ENCODE measurements around the gene TSSC4. TPM values are rescaled to one million over a fixed set of nuclear protein-coding genes. Genes with fewer than 3 reads are reported as not detected.

Gene TSSC4
- total and polyA plus RNA-seq, 2 of the 13 experiments (the other 11 are each of a cell fraction or from before 2014, with no cell fraction given) = 16.2 to 58.6 TPM

DNA sequence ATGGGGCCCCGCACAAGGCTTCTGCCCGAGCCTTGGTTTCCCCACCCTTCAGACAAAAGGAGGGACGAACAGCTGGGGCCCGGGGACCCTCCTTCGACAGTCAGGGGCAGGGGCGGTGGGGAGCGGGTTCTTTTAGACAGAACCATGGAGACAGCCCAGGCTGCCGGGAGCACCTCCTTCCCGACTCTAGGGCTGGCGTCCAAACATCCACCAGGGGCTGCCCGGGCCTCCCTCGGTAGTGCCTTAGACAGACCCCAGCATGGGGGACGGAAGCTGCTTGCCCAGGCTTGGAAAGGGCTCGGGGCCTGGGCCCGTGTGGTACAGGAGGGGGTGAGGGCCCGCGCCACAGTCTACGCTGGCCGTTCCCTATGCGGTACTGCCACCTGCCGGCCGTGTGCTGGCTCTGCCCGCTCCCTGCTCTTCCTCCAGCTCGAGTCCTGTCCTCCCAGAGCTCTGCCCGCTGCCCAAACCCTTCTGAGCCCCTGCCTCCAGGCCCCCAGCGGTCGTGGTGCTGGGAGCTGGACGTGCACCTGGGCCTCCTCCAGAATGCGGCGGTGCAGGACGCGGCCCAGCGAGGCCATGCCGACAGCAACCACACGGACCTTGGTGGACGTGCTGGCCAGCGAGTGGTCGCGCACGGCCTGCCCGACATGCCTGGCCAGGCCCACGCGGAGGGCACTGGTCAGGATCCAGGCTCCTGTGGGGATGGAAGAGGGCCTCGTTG, 20.1 kb downstream of the TSSC4 start (continued):
- no peak for TF ChIP-seq RERE (CRISPR knock-in tag; IDR thresholded peaks at IDR 0.05; ENCODE audit: low read depth)
- no peak for TF ChIP-seq NCOA1 (CRISPR knock-in tag; IDR thresholded peaks at IDR 0.05)
- no peak for TF ChIP-seq FOXK2 (IDR thresholded peaks at IDR 0.05)
- no peak for TF ChIP-seq ZNF790 (CRISPR knock-in tag; IDR thresholded peaks at IDR 0.05; ENCODE audit: borderline replicate concordance)
- TF ChIP-seq FOXC1 (CRISPR knock-in tag; IDR thresholded peaks at IDR 0.05; ENCODE audit: borderline replicate concordance) = no peak
- TF ChIP-seq CREBL2 (CRISPR knock-in tag; IDR thresholded peaks at IDR 0.05; ENCODE audit: borderline replicate concordance) = no peak
- peak; percentile 39; the same call in 1 of the 2 replicates for TF ChIP-seq SALL1 (CRISPR knock-in tag; IDR thresholded peaks at IDR 0.05)
- TF ChIP-seq MXD4 (CRISPR knock-in tag; IDR thresholded peaks at IDR 0.05) = no peak
- TF ChIP-seq GZF1 (CRISPR knock-in tag; IDR thresholded peaks at IDR 0.05) = no peak
- no peak for TF ChIP-seq ZNF407 (CRISPR knock-in tag; IDR thresholded peaks at IDR 0.05; ENCODE audit: not compliant biosample characterization)
- no peak for TF ChIP-seq CC2D1A (CRISPR knock-in tag; IDR thresholded peaks at IDR 0.05)
- no peak for TF ChIP-seq ZNF205 (CRISPR knock-in tag; IDR thresholded peaks at IDR 0.05)
- peak; percentile 78; the same call in 1 of the 2 replicates for TF ChIP-seq IRF9 (CRISPR knock-in tag; IDR thresholded peaks at IDR 0.05; ENCODE audit: borderline replicate concordance)
- no peak for TF ChIP-seq JUNB (CRISPR knock-in tag; IDR thresholded peaks at IDR 0.05; ENCODE audit: borderline replicate concordance)
- TF ChIP-seq ZNF331 (CRISPR knock-in tag; IDR thresholded peaks at IDR 0.05) = no peak

Measured in HepG2 (cell line).